Measurements from ENCODE around the gene DMP1. TPM values are rescaled to one million over a fixed set of nuclear protein-coding genes. Genes with fewer than 3 reads are reported as not detected.

Gene DMP1
- total and polyA plus RNA-seq, 2 donors (not counting 3 experiments of a cell fraction or from before 2014, with no cell fraction given) = not detected

DNA sequence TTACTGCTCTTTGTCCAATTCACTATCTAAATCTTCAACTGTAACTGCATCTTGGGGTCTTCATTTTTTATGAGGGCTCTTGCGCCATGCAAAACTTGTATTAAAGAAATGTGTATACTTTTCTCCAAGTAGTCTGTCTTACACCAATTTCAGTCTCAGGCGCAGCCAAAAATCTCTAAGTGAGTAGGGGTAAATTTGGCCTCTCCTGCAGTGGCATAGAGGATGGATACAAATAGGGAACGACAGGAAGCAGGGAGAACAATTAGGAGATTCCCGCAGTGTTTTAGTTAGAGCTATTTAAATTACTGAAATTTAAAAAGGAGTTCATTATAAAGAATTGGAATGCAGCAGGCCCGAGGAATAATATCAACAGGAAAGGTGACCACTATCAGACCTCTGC is 30.2 kb downstream of the DMP1 start:
- POLR2A ChIA-PET = no interaction called here
- TF ChIP-seq POLR2AphosphoS5 (IDR thresholded peaks at IDR 0.05; ENCODE audit: insufficient read depth, low read depth, low read length) = no peak
- no peak for TF ChIP-seq CTCF (IDR thresholded peaks at IDR 0.05; ENCODE audit: extremely low read depth in 1 of 2, insufficient read depth in 1 of 2, low read depth in 1 of 2, low read length in 2 of 2)
- TF ChIP-seq POLR2A (IDR thresholded peaks at IDR 0.05; ENCODE audit: low read depth, low read length) = no peak
- TF ChIP-seq MYC (IDR thresholded peaks at IDR 0.05; ENCODE audit: low read depth, low read length) = no peak
- TF ChIP-seq GATA2 (IDR thresholded peaks at IDR 0.05; ENCODE audit: insufficient read depth, insufficient read length, low read depth, low read length) = no peak
- TF ChIP-seq FOS (IDR thresholded peaks at IDR 0.05; ENCODE audit: borderline replicate concordance, insufficient read depth, low read length) = no peak
- TF ChIP-seq JUN (IDR thresholded peaks at IDR 0.05; ENCODE audit: borderline replicate concordance, insufficient read depth, insufficient read length, low read depth) = no peak
- TF ChIP-seq MAX (IDR thresholded peaks at IDR 0.05; ENCODE audit: insufficient read depth, insufficient read length) = no peak
- no peak for TF ChIP-seq EZH2 (IDR thresholded peaks at IDR 0.05; ENCODE audit: borderline replicate concordance, low read depth, low read length, severe bottlenecking)
- Histone ChIP-seq H3K4me1 (ENCODE audit: control insufficient read depth, extremely low read depth, insufficient read depth, low read length) (no peaks in the 10 kb centered on the region), H3K4me3 (replicated peaks in 1 of 3; ENCODE audit: insufficient read depth in 1 of 3, low read depth in 1 of 3, low read length in 3 of 3) (no peak overlapping the region), H3K27ac (ENCODE audit: insufficient read depth, low read depth, low read length) (no peak overlapping the region), H3K27me3 (ENCODE audit: control insufficient read depth in 2 of 2, insufficient read depth in 2 of 2, low read length in 2 of 2) (no peaks in the 10 kb centered on the region), H3K36me3 (ENCODE audit: control insufficient read depth in 2 of 2, extremely low read depth in 1 of 2, insufficient read depth in 2 of 2, low read length in 2 of 2) (no peaks in the 10 kb centered on the region), H3K9ac (replicated peaks; ENCODE audit: extremely low read depth, insufficient read depth, low read length) (no peak overlapping the region), H3K9me1 (replicated peaks; ENCODE audit: control insufficient read depth, extremely low read depth, insufficient read depth, low read length) (no peaks in the 10 kb centered on the region), H4K20me1 (replicated peaks; ENCODE audit: control insufficient read depth, extremely low read depth, insufficient read depth, low read length) (no peaks in the 10 kb centered on the region), H3K9me3 (replicated peaks; ENCODE audit: control insufficient read depth, insufficient read depth, low read length) (no peaks in the 10 kb centered on the region), H3K79me2 (ENCODE audit: control insufficient read depth, insufficient read depth, low read length) (no peaks in the 10 kb centered on the region), H2AFZ (ENCODE audit: low read depth, low read length) (no peak overlapping the region), H3K4me2 (ENCODE audit: insufficient read depth, low read length) (no peak overlapping the region)
- dilution Hi-C loops (cut with MboI; ENCODE audit: extremely low pct_ligation_motif_present, low sequenced_read_pairs) = no loop called here
- BruUV-seq (replicated peaks) = no TSS peak
- FAIRE-seq (no peak), DNase-seq (ENCODE audit: low read depth, low spot score) (no peak)
- CTCF ChIA-PET = interaction anchor here (0.7 to 1.8 kb wide), 9 partner anchors 9 to 353 kb away, joined by 3 to 26 read pairs (median 3); no protein-coding TSS in a partner anchor
- intact Hi-C loops (cut with micrococcal nuclease) = no loop called here

Data from endothelial cell of umbilical vein (primary cell).